Cardiac muscle cell (in vitro differentiated cells and primary cell): ENCODE results near the gene POLD2. TPM values are rescaled to one million over a fixed set of nuclear protein-coding genes. Genes with fewer than 3 reads are reported as not detected.

Experiments
- DNase-seq, 2 donors: peaks; one replicate each; pipeline versions ENCODE4 v3.0.0 to v3.0.0-alpha.2; 2010 to 2017; ENCODE audit warnings: low read depth in 1 of 2, low spot score in 1 of 2
- H3K27ac ChIP-seq: fragments of 200-600 bp; sonication (generic); 2 replicates; pipeline ENCODE4 v1.5.1; 2016
- H3K27me3 ChIP-seq: fragments of 200-600 bp; sonication (generic); 2 replicates; pipeline ENCODE4 v1.6.0; 2016; ENCODE audit warnings: control low read depth
- H3K36me3 ChIP-seq: fragments of 200-600 bp; sonication (generic); 2 replicates; pipeline ENCODE4 v1.5.1; 2016; ENCODE audit warnings: control low read depth
- H3K4me1 ChIP-seq: fragments of 200-600 bp; sonication (generic); 2 replicates; pipeline ENCODE4 v1.8.1; 2017; ENCODE audit warnings: low read depth, mild to moderate bottlenecking, mixed run types
- H3K4me3 ChIP-seq: fragments of 200-600 bp; sonication (generic); 2 replicates; pipeline ENCODE4 v1.5.1; 2016; ENCODE audit warnings: mild to moderate bottlenecking
- H3K9me3 ChIP-seq: fragments of 200-600 bp; sonication (generic); 2 replicates; pipeline ENCODE4 v1.5.1; 2017; ENCODE audit warnings: low read depth, mild to moderate bottlenecking, control low read depth
- polyA plus RNA-seq: library from polyadenylated mRNA; unstranded; fragments of >200 nt; fragmentation: Nextera tagmentation; extraction: Ambion mirVana; gene quantifications from 2 replicates; pipeline ENCODE4 v1.2.1, GENCODE V29; 2016
- total RNA-seq: library from RNA; depleted of rRNA; stranded (reverse); fragments of >200 nt; gene quantifications from 2 replicates; pipeline ENCODE4 v1.2.3, GENCODE V29; 2016
- TF ChIP-seq, protein P1 (sequence below): IDR thresholded peaks from 2 replicates; pipeline ENCODE4 v1.5.1; 2012; ENCODE audit warnings: low read depth, mild to moderate bottlenecking, low read length

The POLD2 gene
- total and polyA plus RNA-seq, 2 experiments from 2014 or later: 133 to 194 TPM

DNA sequence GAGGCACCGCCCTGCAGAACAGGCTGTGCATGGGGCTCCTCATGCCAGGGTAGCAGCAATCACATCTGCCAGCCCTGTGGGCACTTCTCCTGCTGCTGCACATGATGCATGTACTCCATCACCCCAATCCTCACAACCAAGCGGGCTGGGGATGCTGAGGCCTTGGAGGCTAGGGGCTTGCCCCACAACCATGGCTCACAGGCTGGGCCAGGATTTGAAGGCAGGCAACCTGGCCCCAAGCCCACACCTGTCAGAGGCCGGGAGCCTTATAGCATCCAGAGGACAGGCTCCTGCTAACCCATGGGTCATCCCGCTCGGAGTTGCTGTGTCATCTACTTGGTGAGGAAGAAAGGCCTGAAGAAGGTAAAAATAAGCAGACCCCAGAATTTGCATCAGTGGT lies 43.2 kb downstream of the POLD2 start:
- Histone ChIP-seq H3K4me1 (peaks cover 3% of the 10 kb centered on the region), H3K27me3 (no peaks in the 10 kb centered on the region), H3K27ac (no peak overlapping the region), H3K9me3 (no peaks in the 10 kb centered on the region), H3K4me3 (no peak overlapping the region), H3K36me3 (peaks cover 30% of the 10 kb centered on the region)
- DNase-seq: no peak
- TF ChIP-seq, protein P1, sequence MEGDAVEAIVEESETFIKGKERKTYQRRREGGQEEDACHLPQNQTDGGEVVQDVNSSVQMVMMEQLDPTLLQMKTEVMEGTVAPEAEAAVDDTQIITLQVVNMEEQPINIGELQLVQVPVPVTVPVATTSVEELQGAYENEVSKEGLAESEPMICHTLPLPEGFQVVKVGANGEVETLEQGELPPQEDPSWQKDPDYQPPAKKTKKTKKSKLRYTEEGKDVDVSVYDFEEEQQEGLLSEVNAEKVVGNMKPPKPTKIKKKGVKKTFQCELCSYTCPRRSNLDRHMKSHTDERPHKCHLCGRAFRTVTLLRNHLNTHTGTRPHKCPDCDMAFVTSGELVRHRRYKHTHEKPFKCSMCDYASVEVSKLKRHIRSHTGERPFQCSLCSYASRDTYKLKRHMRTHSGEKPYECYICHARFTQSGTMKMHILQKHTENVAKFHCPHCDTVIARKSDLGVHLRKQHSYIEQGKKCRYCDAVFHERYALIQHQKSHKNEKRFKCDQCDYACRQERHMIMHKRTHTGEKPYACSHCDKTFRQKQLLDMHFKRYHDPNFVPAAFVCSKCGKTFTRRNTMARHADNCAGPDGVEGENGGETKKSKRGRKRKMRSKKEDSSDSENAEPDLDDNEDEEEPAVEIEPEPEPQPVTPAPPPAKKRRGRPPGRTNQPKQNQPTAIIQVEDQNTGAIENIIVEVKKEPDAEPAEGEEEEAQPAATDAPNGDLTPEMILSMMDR: no peak

DNA sequence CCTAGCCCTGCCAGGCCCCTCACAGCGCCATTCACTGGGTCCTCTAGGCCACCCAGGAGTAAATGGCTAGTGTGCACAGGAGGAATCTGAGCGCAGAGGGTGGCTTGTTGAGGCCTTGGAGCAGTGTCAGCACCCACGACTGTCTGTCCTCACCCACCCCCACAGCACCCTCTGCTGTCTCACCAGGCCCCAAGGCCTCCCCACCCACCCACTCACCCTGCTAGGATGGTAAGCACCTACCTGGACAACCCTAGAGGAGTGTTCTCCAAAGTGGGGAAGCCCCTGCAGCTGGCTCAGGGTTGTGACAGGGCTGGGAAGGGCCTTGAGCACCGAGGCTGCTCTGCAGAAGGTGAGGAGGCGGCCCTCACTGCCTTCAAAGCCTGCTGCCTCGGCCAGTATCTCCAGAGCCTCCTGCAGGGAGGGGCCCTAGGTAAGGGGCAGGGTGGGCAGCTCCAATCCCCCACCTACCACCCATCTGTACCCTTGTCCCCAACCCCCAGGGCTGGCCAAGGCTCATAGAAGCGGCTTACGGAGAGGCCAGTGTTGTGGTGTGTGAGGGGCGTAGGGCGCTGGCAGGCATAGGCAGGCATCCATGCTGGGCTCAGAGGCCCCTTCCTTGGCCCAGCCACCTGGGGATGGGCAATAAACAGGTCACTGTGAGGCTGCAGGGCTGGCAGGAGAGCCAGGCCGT lies 43.9 kb downstream of the POLD2 start:
- Histone ChIP-seq H3K4me3 (no peak overlapping the region), H3K27me3 (no peaks in the 10 kb centered on the region), H3K27ac (no peak overlapping the region), H3K9me3 (no peaks in the 10 kb centered on the region), H3K36me3 (peaks cover 33% of the 10 kb centered on the region), H3K4me1 (peaks cover 3% of the 10 kb centered on the region)
- TF ChIP-seq, protein P1: no peak
- no peak for DNase-seq

DNA sequence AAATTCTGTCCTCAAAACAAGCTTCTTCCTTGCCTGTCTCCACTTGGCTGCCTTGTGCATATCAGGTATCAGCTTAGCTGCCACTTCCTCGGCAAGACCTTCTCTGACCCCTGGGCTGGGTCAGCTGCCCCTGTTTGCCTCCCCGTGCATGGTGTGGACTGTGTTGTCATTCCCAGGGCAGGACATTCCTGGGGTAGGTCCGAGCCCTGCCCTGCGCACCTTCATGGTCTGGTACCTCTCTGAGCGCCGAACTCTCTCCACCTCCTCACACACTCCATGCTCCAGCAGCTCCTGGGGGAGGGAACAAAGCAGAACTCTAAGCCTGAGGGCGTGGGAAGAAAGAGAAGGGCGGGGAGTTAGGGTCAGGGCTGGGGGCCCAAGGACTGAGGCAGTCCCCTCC lies 44.8 kb downstream of the POLD2 start:
- Histone ChIP-seq H3K27me3 (no peaks in the 10 kb centered on the region), H3K27ac (no peak overlapping the region), H3K36me3 (peaks cover 36% of the 10 kb centered on the region), H3K4me1 (peaks cover 3% of the 10 kb centered on the region), H3K4me3 (no peak overlapping the region), H3K9me3 (no peaks in the 10 kb centered on the region)
- TF ChIP-seq, protein P1: no peak
- DNase-seq: no peak

DNA sequence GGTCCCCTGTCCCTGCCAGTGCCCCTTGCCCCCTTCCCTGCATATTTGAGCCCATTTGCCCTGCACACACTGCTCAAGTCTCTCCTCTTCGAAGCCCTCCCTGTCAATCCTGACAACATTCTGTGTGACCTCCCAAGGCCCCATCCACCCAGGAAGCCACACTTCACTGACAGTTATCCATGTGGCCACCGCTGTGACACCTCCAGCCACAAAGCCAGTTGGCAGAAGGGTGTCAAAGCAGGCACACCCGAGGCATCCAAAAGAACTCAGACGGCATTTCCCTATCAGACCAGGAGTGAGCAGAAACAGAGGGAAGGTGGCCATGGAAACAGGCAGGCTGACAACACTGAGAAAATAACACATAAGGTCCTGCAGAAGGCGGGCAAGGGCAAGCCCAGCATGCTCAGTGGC lies 45.7 kb downstream of the POLD2 start:
- peaks cover 3% of the 10 kb centered on the region for H3K4me1 ChIP-seq
- TF ChIP-seq, protein P1: no peak
- H3K36me3 ChIP-seq: peaks cover 45% of the 10 kb centered on the region

DNA sequence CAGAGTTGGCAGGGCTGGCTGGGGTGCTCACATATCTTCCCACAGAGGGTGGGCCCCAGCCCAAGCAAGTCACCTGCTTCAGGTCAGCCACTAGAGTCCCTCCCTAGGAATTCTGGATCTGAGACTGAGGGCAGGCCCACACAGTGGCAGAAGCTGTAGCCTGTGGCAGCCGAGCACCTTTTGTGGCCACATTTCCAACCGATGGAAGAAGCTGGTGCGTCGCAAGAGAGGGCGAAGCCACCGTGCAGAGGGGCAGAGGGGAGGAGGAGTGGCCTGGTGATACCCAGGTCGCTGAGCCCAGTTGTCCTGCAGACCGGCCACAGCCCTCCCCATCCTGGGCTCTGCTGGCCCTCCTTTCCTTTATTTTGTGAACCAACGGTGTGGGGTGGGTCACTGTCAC lies 46.3 kb downstream of the POLD2 start:
- Histone ChIP-seq H3K27me3 (no peaks in the 10 kb centered on the region), H3K36me3 (peaks cover 47% of the 10 kb centered on the region), H3K4me3 (no peak overlapping the region), H3K9me3 (no peaks in the 10 kb centered on the region), H3K27ac (no peak overlapping the region), H3K4me1 (peaks cover 6% of the 10 kb centered on the region)
- no peak for DNase-seq
- TF ChIP-seq, protein P1: no peak

More for the DNA sequence above, 45.7 kb downstream of the POLD2 start:
- Histone ChIP-seq H3K27me3 (no peaks in the 10 kb centered on the region), H3K4me3 (no peak overlapping the region), H3K9me3 (no peaks in the 10 kb centered on the region), H3K27ac (no peak overlapping the region)
- no peak for DNase-seq
